ENCODE results near the gene USP26.

- no peak for TF ChIP-seq POLR2A (IDR thresholded peaks at IDR 0.05)
- TF ChIP-seq, protein P1, sequence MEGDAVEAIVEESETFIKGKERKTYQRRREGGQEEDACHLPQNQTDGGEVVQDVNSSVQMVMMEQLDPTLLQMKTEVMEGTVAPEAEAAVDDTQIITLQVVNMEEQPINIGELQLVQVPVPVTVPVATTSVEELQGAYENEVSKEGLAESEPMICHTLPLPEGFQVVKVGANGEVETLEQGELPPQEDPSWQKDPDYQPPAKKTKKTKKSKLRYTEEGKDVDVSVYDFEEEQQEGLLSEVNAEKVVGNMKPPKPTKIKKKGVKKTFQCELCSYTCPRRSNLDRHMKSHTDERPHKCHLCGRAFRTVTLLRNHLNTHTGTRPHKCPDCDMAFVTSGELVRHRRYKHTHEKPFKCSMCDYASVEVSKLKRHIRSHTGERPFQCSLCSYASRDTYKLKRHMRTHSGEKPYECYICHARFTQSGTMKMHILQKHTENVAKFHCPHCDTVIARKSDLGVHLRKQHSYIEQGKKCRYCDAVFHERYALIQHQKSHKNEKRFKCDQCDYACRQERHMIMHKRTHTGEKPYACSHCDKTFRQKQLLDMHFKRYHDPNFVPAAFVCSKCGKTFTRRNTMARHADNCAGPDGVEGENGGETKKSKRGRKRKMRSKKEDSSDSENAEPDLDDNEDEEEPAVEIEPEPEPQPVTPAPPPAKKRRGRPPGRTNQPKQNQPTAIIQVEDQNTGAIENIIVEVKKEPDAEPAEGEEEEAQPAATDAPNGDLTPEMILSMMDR (IDR thresholded peaks at IDR 0.05), result no peak
Observed at GRCh38 chrX:133054761-133055405, 42.0 kb downstream of the USP26 start.

Data from right lobe of liver (tissue), 4 donors.